ENCODE results near the gene TRIM39. TPM values are rescaled to one million over a fixed set of nuclear protein-coding genes. Genes with fewer than 3 reads are reported as not detected.

TRIM39 gene
- total and polyA plus RNA-seq, 2 of the 13 experiments (the other 11 are each of a cell fraction or from before 2014, with no cell fraction given): 7.7 to 14.6 TPM

DNA sequence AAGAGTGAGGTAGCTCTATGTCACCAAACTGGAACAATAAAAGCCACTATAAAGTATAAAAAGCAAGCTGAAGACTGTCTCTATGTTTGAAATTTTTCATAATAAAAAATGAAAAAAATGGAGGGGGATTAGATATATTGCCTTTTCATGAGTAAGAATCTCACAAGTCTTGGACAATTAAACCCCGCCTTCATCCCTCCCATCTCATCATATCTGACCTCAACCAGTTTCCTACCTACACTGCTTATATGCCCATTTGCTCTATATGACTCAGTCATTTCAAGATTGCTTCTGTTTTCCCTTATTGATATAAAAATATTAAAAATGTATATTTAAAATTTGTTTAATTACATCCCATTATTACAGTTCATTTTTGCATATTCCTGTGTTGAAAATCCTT lies 2.9 kb upstream of the TRIM39 start:
- intact Hi-C loops (cut with micrococcal nuclease; ENCODE audit: unreplicated experiment) (loop anchor here (10.0 kb wide), 1 partner anchor 89 kb away; no protein-coding TSS in a partner anchor), in situ Hi-C loops (cut with HindIII; ENCODE audit: extremely low pct_ligation_motif_present, low pct_unique_long_range_greater_than_20kb) (no loop called here)
- no peak overlapping the region for H2AFZ ChIP-seq (ENCODE audit: low read length)
- TF ChIP-seq POLR2AphosphoS5 (IDR thresholded peaks at IDR 0.05; ENCODE audit: low read depth, low read length): no peak
- TF ChIP-seq ZFP36 (IDR thresholded peaks at IDR 0.05; ENCODE audit: borderline replicate concordance, low read depth, low read length, partially characterized antibody): no peak
- no peak for TF ChIP-seq ZBTB2 (CRISPR knock-in tag; IDR thresholded peaks at IDR 0.05; ENCODE audit: low read depth)
- TF ChIP-seq AKAP8 (CRISPR knock-in tag; IDR thresholded peaks at IDR 0.05): no peak
- TF ChIP-seq FOXK2 (IDR thresholded peaks at IDR 0.05): no peak
- TF ChIP-seq ZNF318 (CRISPR knock-in tag; IDR thresholded peaks at IDR 0.05): no peak
- TF ChIP-seq RELA (CRISPR knock-in tag; IDR thresholded peaks at IDR 0.05): no peak
- no peak for TF ChIP-seq STAG1 (CRISPR knock-in tag; IDR thresholded peaks at IDR 0.05)
- no peak for TF ChIP-seq SOX6 (IDR thresholded peaks at IDR 0.05)
- no peak for TF ChIP-seq SOX6 (CRISPR knock-in tag; IDR thresholded peaks at IDR 0.05)
- TF ChIP-seq, protein P1, sequence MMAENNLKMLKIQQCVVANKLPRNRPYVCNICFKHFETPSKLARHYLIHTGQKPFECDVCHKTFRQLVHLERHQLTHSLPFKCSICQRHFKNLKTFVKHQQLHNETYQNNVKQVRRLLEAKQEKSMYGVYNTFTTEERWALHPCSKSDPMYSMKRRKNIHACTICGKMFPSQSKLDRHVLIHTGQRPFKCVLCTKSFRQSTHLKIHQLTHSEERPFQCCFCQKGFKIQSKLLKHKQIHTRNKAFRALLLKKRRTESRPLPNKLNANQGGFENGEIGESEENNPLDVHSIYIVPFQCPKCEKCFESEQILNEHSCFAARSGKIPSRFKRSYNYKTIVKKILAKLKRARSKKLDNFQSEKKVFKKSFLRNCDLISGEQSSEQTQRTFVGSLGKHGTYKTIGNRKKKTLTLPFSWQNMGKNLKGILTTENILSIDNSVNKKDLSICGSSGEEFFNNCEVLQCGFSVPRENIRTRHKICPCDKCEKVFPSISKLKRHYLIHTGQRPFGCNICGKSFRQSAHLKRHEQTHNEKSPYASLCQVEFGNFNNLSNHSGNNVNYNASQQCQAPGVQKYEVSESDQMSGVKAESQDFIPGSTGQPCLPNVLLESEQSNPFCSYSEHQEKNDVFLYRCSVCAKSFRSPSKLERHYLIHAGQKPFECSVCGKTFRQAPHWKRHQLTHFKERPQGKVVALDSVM (CRISPR knock-in tag; IDR thresholded peaks at IDR 0.05): no peak
- TF ChIP-seq BATF2 (CRISPR knock-in tag; IDR thresholded peaks at IDR 0.05): no peak
- no peak for TF ChIP-seq NFIC (IDR thresholded peaks at IDR 0.05; ENCODE audit: low read length)
- TF ChIP-seq PHB2 (IDR thresholded peaks at IDR 0.05; ENCODE audit: partially characterized antibody): no peak

More for the DNA sequence above, 2.9 kb upstream of the TRIM39 start:
- no peak for DNase-seq (ENCODE audit: low spot score)
- Histone ChIP-seq H3K9ac (ENCODE audit: insufficient read depth, low read depth, low read length) (no peak overlapping the region), H3K9me3 (ENCODE audit: low read length) (no peaks in the 10 kb centered on the region), H3K36me3 (replicated peaks in 1 of 2; ENCODE audit: control insufficient read depth in 1 of 2, insufficient read depth in 2 of 2, low read length in 2 of 2) (peaks cover 3 to 14% of the 10 kb centered on the region in 2 experiments), H3K79me2 (ENCODE audit: insufficient read depth, low read length) (peaks cover 78% of the 10 kb centered on the region), H4K20me1 (ENCODE audit: insufficient read depth, low read length) (peaks cover 50% of the 10 kb centered on the region), H3K4me2 (ENCODE audit: low read depth, low read length) (peak overlapping the region; percentile 100), H3K4me3 (replicated peaks in 1 of 3; ENCODE audit: insufficient read depth in 1 of 3, low read depth in 2 of 3, low read length in 3 of 3) (peak overlapping the region in 1 of 3 experiments; percentile 78; a peak in 2 of 6 replicates), H3K27ac (ENCODE audit: extremely low read length, insufficient read depth, low read length) (no peak overlapping the region), H3K27me3 (ENCODE audit: control insufficient read depth in 1 of 2, insufficient read depth in 2 of 2, low read length in 2 of 2) (no peaks in the 10 kb centered on the region; a peak in 1 of 5 replicates), H3K4me1 (ENCODE audit: insufficient read depth, low read length) (peaks cover 72% of the 10 kb centered on the region)
- no peak for ATAC-seq
- ChIA-PET CTCF (ENCODE audit: low intra/inter-chr PET ratio, low total read pairs) (no interaction called here), POLR2A (no interaction called here)
- FAIRE-seq: no peak
- 96% methylated on average over 1 of the region's 1 CpG for WGBS (ENCODE audit: low lambda C conversion rate)
- BruUV-seq (replicated peaks): no TSS peak
